Measurements from ENCODE around the gene CD81.
A peak's percentile ranks its signal among the peaks of the same experiment; 100 is the strongest.

Gene CD81

GRCh38 chr11:2422461-2423156, 45.5 kb downstream of the CD81 start:
- no peak for DNase-seq

GRCh38 chr11:2423157-2424025, 46.3 kb downstream of the CD81 start:
- DNase-seq: no peak

- DNase-seq: no peak
These were observed 47.8 kb downstream of the CD81 start for GRCh38 chr11:2424811-2425495.

GRCh38 chr11:2425506-2425905, 48.4 kb downstream of the CD81 start:
- DNase-seq: no peak

DNA sequence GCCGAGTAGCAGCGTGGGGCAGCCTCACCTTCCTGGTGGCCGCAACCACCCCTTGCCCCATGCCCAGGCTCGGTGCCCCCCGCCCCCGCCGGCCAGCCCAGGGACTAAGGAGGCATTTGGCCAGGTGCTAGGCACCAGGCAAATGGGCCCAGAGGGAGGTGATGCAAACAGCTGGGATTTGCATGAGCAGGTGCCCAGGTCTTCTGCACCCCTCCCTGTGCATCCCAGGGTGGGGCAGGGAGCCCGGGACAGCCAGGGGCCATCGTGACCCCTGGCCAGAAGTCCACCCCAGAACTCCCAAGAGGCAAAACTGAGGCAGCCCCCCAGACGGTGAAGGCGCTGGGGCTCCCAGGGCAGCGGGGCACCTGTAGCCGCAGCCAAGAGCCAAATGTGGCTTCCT, 49.1 kb downstream of the CD81 start:
- DNase-seq: no peak

- DNase-seq: no peak
These were observed 49.9 kb downstream of the CD81 start for GRCh38 chr11:2426826-2427521.

- no peak for DNase-seq
These were observed 50.7 kb downstream of the CD81 start for GRCh38 chr11:2427721-2428321.

- peak; percentile 48 for DNase-seq
These were observed 51.2 kb downstream of the CD81 start for GRCh38 chr11:2428322-2428795.

DNA sequence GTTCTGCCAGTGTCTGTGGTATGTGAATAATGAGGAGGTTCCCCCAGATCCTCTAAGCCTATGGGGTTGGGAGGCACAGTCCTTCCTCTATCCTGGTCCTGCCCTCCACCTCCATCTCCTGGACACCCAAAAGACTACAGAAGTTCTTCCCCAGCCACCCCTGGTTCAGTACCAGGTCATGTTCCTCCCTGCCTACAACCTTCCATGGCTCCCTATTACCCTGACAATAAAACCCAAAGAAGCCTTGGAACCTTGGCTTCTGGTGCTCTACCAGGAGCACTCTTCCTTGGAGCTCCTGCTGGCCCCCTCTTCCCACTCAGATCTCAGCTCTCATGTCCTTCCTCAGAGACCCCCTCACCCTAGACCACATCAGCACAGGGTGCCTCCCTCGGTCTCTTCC, 54.3 kb downstream of the CD81 start:
- DNase-seq: no peak

GRCh38 chr11:2432171-2432621, 55.1 kb downstream of the CD81 start:
- DNase-seq: no peak

DNA sequence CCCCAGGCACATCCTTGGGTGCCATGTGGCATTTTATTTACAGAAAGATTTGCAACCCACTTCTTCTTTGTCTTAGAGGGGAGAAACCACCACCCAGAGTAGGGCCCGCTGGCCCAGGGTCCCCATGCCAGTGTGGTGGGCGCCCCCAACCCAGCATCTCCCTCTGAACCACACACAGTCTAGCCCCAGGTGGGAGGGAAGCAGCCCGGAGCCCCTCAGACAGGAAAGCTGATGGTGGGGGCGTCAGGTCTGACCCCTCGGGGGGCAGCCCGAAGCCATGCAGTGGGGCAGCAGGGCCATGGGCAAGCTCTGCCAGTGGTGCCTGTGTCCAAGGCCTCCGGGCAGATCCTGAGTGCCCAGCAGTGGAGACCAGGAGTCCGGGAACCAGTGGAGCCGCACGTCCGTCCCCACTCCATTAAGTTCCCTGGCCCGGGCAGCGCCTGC, 55.5 kb downstream of the CD81 start:
- no peak for DNase-seq

- DNase-seq: no peak
These were observed 56.2 kb downstream of the CD81 start for GRCh38 chr11:2433106-2433925.

DNA sequence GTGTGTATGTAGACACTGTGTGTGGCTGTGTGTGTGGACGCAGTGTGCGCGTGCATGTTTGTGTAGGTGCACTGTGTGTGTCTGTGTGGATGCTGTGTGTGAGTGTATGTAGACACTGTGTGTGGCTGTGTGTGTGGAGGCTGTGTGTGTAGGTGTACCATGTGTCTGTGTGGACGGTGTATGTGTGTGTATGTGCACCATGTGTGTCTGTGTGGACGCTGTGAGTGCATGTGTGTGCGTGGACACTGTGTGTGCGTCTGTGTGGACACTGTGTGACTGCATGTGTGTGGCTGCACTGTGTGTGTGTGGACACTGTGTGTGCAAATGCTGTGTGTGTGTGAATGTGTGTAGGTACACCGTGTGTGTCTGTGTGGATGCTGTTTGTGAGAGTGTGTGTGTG, 56.9 kb downstream of the CD81 start:
- DNase-seq: no peak

- DNase-seq: no peak
These were observed 57.6 kb downstream of the CD81 start for GRCh38 chr11:2434506-2435255.

DNA sequence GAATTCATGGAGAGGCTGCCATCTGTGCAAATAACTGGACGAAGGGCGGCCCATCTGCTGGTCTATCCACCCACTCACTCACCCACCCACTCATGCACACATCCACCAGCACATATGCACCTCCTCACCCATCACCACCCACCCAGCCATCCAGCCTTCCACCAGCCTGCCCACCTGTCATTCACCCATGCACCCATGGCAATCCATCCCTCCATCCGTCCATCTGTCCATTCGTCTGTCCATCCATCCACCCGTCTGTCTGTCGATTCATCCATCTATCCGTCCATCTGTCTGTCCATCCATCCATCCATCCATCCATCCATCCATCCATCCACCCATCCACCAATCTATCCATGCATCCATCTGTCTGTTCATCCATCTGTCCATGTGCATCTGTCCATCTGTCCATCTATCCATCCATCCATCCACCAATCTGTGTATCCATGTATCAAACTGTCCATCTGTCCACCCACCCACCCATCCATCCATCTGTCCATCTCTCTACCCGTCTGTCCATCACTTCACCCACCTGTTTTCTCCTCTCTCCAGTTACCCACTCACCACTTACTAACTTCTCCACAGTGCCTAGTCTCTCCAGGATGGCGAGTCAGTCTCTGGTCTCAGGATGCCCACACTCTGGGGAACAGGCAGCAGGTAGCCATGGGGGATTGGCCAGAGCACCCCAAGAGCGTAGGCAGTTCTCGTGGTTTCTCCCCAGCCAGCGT, 58.3 kb downstream of the CD81 start:
- DNase-seq: no peak

DNA sequence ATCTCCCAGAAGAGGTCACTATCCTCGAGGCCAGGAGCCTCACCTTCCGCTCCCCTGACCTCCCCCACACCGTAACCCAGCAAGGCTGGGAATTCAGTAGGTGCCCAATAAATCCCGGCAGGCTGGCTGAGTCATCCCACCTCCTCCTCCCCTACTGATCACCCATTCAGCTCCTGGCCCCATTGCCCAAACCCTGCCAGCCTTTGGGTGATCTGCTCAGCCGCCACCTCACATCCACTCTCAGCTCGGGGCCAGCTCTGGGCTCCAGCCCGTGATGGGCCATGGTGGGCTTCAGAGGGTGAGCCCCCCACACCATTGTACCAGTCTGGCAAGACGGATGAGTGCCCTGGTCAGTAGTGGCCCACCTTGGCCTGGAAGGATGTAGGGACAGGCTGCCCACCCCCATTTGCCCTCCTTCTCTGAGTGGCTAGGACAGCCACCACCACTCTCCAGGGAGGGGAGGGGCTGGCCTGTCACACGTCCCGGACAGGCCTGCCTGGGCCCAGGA, 59.0 kb downstream of the CD81 start:
- DNase-seq: no peak

- no peak for DNase-seq
These were observed 59.5 kb downstream of the CD81 start for GRCh38 chr11:2436521-2437031.

DNA sequence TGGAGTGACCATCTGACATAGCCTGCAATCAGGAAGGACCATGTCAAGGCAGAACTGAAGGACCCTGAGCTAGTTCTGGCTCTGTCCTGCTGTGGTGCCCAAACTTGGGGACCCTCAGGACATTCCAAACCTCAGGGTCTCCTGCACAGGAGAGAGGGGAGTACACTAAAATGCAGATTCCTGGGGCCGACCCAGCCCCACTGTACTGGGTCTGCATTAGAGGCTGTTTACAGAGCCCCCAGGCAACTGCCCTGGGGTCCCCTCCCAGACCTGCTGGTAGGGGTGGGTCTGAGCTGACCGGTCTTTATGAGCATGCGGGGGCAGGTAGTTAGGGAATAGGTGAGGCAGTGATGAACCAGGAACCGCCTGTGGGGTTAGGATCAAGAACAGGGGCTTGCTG, 60.4 kb downstream of the CD81 start:
- DNase-seq: no peak

DNA sequence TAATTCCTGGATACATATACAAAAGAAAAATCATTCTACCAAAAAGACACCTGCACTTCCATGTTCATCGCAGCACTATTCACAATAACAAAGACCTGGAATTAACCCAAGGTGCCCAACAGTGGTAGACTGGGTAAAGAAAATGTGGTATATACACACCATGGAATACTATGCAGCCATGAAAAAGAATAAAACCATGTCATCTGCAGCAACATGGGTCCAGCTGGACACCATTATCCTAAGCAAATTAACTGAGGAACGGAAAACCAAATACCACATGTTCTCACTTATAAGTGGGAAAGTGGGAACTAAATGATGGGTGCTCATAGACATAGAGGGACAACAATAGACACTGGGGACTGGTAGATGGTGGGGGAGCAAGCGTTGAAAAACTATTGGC, 62.7 kb downstream of the CD81 start:
- DNase-seq: no peak

DNA sequence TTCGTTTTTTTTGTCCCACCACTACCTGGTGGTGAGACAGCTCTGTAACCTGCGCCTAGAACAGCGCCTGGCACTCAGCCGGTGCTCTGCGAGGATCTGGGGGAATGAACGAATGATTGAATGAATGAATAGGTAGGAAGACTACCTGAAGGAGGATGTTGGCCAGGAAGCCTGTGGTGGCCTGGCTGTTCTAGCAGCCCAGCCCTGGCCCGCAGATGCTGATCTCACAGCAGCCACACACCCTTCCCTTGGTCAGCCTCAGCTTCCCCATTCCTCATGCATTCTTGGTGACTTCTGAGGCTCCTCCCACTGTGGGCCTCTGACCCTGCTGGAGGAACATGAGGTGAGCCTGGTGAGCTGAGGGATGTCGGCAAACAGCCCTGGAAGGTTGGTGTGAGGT, 63.5 kb downstream of the CD81 start:
- DNase-seq: no peak
